ENCODE results near the gene MEOX1.

DNA sequence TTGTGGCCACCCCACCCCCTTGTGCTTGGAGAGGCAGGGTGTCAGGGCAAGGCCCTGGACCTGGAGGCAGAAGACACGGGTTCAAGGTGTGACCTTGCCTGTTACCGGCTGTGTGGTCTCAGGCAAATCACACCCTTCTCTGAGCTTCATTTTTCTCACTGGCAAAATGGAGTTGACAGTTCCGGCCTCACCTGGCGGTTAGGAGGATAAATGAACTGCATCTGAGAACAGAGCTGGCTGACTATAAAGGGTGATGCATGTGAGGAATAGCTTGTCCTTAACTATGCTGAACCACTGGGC, 4.2 kb upstream of the MEOX1 start:
- TF ChIP-seq, protein P1, sequence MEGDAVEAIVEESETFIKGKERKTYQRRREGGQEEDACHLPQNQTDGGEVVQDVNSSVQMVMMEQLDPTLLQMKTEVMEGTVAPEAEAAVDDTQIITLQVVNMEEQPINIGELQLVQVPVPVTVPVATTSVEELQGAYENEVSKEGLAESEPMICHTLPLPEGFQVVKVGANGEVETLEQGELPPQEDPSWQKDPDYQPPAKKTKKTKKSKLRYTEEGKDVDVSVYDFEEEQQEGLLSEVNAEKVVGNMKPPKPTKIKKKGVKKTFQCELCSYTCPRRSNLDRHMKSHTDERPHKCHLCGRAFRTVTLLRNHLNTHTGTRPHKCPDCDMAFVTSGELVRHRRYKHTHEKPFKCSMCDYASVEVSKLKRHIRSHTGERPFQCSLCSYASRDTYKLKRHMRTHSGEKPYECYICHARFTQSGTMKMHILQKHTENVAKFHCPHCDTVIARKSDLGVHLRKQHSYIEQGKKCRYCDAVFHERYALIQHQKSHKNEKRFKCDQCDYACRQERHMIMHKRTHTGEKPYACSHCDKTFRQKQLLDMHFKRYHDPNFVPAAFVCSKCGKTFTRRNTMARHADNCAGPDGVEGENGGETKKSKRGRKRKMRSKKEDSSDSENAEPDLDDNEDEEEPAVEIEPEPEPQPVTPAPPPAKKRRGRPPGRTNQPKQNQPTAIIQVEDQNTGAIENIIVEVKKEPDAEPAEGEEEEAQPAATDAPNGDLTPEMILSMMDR (IDR thresholded peaks at IDR 0.05), result no peak
- no peak for TF ChIP-seq EZH2 (IDR thresholded peaks at IDR 0.05; ENCODE audit: borderline replicate concordance, insufficient read depth, low read depth, low read length, poor library complexity, severe bottlenecking)
